GM19397 (cell line): ENCODE data around the gene NUP205.
"Not testable (repeated sequence)": the region's sequence is repeated elsewhere in the genome, so short reads cannot be mapped to it uniquely, and the experiment has no call there.

ENCODE experiments used
- ATAC-seq: cut with Tn5 transposase; IDR thresholded peaks from one replicate; pipeline ENCODE4 v1.9.1; 2021; ENCODE audit warnings: mild to moderate bottlenecking, moderate library complexity; ENCODE audit not compliant: unreplicated experiment

The NUP205 gene

DNA sequence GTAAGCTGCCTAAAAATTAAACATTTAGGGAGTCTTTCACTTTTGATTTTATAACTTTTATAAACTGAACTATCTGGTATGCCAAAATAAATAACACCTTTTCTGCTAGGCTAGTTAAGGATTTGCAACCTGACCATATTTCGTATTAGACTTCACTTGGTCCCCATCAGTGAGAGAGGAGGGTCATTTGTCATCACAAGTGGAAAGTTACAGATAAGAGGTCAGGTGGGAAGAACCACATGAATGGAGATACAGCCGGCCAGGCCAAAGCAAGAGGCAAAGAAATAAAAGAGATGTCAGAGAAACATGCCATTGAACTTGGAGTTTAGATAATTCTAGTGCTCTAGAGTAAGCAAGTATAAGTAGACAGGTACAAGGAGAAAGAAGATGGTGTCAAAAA lies 60.1 kb downstream of the NUP205 start:
- ATAC-seq = no peak

DNA sequence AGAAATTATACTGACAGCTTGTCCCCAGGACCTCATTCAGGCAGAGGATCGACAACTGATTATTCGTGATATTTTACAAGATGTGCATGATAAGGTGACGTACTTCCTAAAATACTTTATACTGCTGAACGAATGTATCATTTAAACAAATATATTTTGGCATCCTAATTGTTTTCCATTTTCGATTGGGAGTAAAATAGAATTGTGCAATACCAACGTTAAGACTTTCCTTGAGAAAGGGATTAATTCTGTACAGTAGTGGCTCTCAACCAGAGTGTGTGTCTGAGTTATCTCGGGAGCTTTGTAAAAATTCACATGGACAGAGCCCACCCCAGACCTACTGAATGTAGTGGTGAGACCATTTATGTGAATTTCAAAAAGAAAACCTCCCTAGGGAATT lies 60.8 kb downstream of the NUP205 start:
- no peak for ATAC-seq

DNA sequence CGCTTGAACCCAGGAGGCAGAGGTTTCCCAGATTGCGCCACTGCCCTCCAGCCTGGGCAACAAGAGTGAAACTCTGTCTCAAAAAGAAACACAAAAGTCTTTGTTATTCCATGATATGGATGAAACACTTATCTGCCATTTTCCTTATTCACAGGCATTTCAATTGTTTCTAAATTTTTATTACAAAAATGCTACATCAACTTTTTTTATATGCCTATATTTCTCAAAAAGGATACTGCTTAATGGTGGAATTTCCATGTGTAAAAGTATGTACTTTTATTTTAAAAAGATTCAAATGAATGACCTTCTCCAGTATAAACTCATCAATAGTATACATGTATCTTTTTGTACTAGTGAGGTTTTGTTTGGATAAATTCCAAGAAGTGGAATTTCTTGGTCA lies 62.7 kb downstream of the NUP205 start:
- ATAC-seq = no peak

DNA sequence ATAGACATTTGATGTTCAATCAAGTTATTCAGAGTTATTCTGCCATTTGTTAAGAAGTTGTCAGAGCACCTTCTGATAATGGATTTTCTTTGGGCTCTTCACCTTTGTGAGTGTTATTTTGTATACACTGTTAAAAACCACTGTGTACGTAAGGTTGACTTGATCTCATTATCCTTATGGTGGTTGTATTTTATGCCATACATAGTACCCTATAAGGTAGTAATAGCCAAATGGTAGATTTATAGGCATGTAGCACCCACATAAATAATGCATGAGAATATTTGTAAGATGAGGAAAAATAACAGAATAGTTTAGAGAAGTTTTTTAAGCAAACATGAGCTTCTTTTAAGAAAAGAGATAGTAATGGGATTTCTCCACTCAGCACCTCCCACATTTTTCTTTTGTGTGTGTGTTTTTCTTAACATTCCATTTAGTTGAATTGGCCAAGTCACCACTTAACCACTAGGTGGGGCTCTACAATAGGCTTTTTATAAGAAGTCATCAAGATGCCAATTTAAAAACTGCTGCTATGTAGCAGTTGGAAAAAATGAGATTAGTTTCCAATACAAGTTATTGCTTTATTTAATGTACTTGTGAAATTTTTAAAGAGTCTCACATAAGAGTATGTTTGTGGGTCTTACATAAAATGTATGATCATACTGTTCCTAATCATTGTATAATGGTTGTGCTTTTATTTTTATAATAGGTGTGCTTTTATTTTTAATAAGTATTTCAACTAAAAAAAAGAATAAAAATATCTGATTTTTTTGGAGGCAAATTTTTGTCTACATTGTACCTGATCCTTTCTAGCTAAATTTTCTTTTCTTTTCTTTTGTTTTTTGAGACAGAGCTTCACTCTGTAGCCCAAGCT lies 63.5 kb downstream of the NUP205 start:
- no peak for ATAC-seq

DNA sequence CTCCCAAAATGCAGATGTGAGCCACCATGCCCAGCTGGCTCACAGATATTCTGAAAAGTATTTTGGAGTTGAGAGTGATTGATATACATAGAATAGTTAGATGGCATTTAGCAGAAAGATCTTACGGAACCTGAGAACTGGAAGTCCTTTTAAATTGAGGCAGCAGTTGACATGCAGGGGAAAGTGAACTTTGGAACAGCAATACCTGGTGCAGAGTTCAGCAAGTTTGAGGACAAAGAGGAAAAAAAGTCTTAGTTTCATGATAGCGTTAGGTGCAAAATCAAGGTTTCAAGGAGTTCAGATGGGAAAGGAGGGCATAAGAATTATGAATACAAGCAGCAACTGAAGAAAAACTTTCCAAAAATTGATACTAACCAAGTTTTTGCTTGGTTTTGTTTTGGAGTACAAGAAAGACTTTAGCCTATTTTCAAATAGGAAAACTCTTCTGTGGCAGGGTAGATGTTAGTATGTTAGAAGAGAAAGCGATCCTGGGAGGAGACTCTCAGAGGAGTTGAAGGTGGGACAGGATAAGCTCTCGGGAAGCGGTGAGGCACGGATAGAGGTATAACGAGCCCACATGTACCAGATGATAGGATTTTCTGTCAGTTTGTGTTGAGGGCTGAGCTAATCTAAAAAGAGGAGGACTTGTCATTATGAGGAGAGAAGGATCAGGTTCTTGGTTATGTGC lies 76.6 kb downstream of the NUP205 start:
- ATAC-seq = no peak

DNA sequence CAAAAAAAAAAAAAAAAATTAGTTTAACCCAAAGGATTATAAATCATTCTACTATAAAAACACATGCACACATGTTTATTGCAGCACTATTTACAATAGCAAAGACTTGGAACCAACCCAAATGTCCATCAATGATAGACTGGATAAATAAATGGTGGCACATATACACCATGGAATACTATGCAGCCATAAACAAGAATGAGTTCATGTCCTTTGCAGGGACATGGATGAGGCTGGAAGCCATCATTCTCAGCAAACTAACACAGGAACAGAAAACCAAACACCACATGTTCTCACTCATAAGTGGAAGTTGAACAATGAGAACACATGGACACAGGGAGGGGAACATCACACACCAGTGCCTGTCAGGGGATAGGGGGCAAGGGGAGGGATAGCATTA lies 82.0 kb downstream of the NUP205 start:
- not testable (repeated sequence) for ATAC-seq

DNA sequence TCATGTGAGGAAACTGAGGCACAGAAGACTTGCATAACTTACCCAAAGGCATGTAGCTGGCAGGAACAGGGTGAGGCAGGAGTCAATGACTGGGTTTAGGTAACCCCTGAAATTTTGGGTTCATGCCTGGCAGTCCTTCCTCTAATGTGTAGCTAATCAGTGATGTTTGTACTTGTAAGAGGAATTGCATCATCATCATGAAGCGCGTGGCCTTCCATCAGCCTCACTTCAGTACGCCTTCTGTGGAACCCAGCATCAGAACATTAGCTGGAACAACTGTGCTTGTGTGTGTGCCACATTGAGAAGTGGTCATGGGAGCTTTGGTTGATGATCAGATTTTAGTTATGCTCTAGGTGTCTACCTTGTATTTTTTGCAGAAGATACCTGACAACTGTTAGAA lies 86.4 kb downstream of the NUP205 start:
- ATAC-seq = no peak

DNA sequence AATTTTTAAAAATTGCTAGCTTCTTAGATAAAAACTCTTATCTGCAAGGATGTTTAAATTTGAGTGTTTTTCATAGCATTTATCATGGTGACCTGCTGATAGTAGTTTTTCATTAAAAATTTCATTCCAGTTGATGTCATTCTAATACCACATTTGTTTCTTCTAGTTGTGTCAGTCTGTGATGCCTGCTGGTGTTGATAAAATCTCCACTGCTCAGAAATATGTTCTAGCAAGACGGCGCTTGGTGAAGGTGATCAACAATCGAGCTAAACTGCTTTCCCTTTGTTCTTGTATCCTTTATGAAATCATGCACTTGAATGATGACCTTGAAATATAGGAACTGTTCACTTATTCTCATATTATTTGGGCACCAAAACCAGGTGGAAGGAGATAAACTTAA lies 87.0 kb downstream of the NUP205 start:
- no peak for ATAC-seq

DNA sequence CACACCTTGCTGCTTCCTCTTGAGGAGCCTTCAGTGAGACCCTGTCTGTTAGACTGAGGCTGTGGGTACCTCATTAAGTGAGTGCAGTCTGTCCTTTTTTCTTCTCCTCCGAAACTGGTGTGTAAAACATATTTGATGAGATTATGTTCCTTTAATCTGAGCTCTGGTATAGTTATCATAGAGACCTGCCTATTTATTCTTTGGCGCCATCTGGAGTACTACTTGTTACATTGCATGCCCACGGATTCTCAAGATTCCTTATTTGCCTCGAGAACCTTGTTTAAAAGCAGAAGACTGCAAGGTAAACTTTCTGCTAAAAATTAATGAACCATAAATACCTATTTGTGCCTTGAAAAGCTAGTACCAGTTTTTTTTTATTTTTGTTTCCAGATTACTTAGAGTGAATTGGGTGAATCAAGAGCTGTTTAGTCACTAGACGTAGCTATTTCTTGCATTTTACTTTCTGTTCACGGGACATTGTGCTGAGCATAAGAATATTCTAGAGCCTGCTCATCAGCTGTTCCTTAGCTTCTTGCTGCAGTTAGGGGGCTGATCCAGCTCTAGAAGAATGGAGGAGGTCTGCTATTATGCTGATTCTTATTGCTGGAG lies 87.7 kb downstream of the NUP205 start:
- ATAC-seq = no peak

DNA sequence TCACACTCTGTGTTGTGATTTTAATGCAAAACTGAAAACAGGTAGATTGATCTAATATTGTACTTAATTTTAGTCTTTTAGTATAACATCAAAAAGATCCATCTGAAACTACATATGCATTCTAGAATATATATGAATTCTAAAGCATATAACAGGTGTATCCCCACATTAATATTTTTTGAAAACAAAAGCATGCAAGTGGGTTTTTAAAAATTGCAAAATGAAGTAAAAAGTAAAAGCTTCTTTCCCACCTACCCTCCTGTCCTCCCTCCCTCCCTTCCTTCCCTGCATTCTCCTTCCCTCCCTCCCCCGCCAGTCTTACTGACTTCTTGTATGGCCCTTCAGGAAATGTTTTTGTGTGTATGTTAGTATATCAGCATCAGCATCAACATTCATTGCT lies 90.0 kb downstream of the NUP205 start:
- no peak for ATAC-seq

DNA sequence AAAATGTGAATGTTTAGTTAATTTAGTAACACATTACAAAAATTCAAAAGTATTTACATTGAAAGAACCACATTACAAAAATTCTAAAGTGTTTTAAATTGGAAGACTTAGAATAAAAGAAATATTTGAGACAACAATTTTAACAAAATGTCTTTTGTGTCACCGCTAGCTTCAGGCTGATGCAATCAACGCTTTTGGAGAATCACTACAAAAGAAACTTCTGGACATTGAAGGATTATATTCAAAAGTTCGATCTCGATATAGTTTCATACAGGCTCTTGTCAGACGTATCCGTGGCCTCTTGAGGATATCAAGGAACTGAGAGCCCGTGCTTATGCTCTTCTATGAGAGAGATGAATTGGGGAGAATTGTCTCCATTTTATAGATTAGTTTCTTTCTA lies 90.5 kb downstream of the NUP205 start:
- no peak for ATAC-seq

DNA sequence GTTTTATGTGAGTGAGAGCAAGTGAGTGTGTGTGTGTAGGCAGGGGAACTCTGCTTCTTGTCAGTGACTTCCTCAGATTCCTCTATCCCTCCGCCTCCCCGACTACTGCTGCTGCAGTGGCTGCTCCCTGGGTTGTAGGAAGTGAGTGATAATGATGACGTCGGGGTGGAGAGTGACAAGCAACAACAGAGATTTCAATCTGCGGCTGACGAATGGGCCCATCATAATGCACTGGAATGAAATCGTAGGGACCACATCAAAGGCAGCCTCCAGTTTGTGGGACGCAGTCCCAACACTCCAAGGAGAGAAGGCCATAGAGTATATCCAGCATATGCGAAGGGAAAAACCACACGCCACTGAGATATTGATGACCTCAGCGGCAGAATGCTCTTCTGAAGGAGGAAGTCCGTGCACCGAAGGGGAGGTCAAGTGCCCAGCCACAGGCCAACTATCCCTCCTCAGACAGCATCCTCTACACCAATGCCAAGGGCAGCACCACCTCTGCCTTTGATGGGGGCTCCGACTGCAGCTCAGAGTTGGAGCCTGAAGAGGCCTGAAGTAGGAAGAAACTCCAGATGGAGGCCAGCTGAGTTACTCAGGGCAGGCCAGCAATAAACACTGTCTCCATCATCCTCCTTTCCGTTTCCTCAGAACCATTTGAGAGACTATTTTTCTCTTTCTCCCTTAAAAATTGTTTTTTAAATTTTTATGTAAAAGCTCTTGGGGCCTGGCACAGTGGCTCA lies 93.3 kb downstream of the NUP205 start:
- no peak for ATAC-seq

DNA sequence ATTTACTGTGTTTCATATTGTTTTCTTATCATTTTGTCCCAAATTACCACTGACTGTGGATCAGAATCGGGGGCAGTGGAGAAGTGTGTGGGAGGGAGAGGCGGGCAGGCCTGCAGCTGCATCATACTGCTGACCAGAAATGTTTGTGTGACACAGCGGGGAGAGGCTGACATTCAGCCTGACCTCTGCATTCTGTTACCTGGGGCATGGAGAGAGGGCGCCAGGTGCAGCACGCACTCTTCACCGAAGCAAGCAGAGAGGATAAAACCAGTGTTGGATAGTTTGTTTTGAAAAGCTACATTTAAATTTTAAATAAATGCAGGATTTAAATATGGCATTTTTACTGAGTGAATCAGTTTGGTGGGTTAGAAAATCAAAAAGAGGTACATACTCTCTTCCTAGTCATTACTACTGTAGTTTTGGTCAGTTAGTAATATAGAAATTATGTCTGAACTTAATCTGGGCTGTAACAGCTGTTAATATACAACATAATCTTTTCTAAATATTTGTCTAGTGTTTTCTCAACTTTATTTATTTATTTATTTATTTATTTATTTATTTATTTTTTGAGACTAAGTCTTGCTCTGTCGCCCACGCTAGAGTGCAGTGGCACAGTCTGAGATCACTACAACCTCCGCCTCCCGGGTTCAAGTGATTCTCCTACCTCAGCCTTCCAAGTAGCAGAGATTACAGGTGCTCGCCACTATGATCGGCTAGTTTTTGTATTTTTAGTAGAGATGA lies 95.8 kb downstream of the NUP205 start:
- ATAC-seq = no peak

DNA sequence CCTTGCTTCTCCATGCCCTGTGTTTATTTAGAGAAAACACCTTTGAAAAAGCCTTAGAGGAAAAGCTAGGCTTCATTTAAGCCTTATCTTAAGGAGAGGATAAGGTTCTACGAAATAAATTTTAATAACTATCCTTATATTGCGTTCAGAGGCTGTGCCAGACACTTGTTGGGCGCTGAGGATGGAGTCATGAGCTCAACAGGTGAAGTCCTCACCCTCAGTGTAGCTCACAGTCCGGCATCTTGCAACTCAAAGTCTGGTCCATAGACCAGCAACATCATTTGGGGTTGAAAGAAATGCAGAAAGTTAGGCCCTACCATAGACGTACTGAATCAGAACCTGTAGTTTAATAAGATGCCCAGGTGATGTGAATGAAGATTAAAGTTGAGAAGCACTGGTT lies 100.8 kb downstream of the NUP205 start:
- ATAC-seq = no peak

DNA sequence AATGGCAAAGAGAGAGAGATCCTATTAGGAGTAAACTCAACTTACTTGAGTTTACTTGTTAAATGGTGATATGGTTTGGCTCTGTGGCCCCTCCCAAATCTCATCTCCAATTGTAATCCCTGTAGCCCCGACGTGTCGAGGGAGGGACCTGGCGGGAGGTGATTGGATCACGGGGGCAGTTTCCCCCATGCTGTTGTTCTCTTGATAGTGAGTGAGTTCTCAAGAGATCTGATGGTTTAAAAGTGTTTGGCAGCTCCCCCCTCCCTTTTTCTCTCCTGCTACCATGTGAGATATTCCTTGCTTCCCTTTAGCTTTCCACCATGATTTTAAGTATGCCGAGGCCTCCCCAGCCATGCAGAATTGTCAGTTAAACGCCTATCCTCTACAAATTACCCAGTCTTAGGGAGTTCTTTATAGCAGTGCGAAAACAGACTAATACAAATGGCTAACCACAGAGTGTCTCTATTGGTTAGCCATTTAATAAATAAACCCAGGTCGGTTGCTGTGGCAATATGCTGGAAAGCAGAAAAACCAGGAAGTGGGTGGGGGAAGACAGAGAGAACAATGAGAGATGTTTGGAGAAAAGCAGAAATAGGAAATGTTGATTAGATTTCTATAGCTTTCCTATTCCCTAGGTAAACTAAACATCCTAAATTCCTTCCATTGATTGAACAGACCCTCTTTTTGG lies 101.6 kb downstream of the NUP205 start:
- no peak for ATAC-seq

DNA sequence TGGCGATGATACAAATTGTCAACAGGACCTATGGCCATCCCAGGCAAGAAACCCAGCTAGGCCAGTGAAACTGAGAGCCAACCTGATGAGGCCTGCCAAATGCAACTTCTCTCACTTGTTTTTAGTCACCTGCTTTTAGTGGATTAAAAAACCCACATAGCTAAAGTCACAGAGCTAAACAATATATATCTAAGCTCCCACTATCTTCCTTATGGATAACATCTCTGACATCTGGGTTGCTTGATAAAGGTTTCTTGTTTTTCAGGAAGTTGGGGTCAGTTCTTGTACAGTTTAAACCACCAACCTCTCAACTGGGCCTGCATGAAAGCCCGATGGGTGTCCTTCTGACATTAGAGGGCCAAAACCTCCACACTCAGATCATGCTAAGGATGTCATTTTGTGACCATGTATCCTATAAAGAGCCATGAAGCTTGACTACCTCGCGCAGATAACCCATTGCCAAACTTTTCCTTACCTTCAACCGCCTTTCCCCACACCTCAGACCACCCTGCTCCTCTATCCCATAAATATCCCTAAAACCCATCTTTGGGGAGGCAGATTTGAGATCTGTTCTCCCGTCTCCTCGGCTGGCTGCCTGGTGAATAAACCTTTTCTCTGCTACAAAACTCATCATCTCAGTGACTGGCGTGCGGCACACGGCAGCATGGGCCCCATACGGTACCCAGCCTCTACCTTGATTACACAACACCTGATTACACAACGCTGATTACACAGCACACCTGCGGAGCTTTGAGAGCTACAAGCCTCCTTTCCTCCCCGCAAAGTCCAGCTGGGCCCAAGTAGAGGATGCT lies 103.8 kb downstream of the NUP205 start:
- peak; percentile 7 for ATAC-seq

DNA sequence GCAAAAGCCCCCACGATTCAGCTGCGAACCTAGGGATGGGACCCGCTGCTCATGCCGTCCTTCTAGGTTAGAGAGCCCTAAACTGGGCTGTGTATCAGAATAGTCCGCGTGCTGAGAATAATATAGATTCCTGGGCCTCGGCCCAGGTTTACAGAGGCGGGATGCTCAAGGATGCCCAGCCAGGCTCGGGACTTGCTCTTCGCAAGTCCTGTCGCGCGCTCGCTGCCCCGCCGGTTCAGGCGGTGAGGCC lies 104.3 kb downstream of the NUP205 start:
- ATAC-seq = no peak

DNA sequence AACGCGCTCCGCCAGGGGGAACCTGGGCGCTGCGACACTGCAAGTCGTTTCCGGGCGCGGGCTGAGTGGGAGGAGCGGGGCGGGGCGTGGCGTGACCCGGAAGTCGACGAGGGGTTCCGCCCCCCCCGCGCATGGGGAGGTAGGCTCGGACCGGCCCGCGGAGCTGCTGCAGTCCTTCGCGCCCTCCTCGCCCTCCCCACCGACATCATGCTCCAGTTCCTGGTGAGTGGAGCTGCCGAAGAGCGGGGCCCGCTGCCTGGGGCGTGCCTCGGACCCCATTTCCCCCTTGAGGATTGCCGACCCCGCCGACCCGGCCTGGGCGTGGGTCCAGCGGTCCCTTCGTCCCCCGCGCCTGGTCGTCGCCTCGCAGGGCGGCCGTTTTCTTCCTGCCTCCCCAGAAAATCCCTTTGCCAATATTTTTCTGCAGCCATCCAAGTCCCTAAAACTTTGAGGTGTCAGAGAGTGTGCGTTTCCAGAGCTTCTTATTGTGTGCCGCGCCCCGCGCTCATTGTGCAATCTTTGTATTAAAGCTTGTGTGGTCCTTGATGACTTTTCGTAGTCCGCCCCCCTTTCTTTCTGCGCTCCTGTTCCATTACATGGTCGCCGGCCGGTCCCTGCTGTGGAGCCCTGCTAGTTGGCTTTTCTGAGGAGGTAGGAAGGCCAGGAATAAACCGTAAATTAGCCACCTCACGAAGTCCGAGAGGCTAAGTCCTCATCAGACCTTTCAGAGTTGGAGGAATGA lies 104.8 kb downstream of the NUP205 start, which contains the start of gene STMP1:
Gene STMP1, plus strand, starts transcription at position 142 of the 742 bp plus-strand sequence.
- peak; percentile 93 for ATAC-seq
